Activated CD4-positive, alpha-beta T cell treated with anti-CD3 and anti-CD28 coated beads, Interleukin-2, amount 10 ng/mL, durations not matched to agents 7 days and 5 days (primary cell): Measurements from ENCODE around the gene TMCC3. TPM values are rescaled to one million over a fixed set of nuclear protein-coding genes. Genes with fewer than 3 reads are reported as not detected.
"Not testable (repeated sequence)": the region's sequence is repeated elsewhere in the genome, so short reads cannot be mapped to it uniquely, and the experiment has no call there.

ENCODE experiments used
- CTCF ChIA-PET: fragments of 350-600 bp; sonication (Branson Sonifier 250); formaldehyde crosslinking; loops from one replicate; lab custom pipeline; 2021; ENCODE audit warnings: antibody characterized with exemption; lab: Charles Lee
- POLR2A ChIA-PET: fragments of 350-600 bp; sonication (Branson Sonifier 250); formaldehyde crosslinking; loops from one replicate; lab custom pipeline; 2021; ENCODE audit warnings: antibody characterized with exemption; lab: Charles Lee
- DNase-seq: peaks from one replicate; pipeline ENCODE4 v3.0.0-alpha.2; 2020
- H3K27ac Mint-ChIP-seq: one replicate; pipeline ENCODE4 v1.8.0; 2021; ENCODE audit warnings: mild to moderate bottlenecking, moderate library complexity, mixed read lengths
- H3K27me3 Mint-ChIP-seq: one replicate; pipeline ENCODE4 v1.8.0; 2021; ENCODE audit warnings: mixed read lengths
- H3K36me3 Mint-ChIP-seq: one replicate; pipeline ENCODE4 v1.8.0; 2021; ENCODE audit warnings: low read depth, mixed read lengths
- H3K4me1 Mint-ChIP-seq: one replicate; pipeline ENCODE4 v1.8.0; 2021; ENCODE audit warnings: mixed read lengths
- H3K4me3 Mint-ChIP-seq: one replicate; pipeline ENCODE4 v1.8.0; 2021; ENCODE audit warnings: mild to moderate bottlenecking, moderate library complexity, mixed read lengths
- H3K9me3 Mint-ChIP-seq: one replicate; pipeline ENCODE4 v1.8.0; 2021; ENCODE audit warnings: mixed read lengths
- total RNA-seq, 2 experiments: library from RNA; stranded (reverse); gene quantifications; one replicate each; pipeline ENCODE4 v1.2.3, GENCODE V29; 2021

Gene TMCC3
- total RNA-seq, 2 experiments from 2014 or later, result 0.17 to 0.23 TPM

GRCh38 chr12:94603434-94604365 lies 46.7 kb downstream of the TMCC3 start:
- Mint-ChIP-seq H3K27me3 (peaks cover 26% of the 10 kb centered on the region), H3K9me3 (peaks cover 3% of the 10 kb centered on the region), H3K4me1 (no peaks in the 10 kb centered on the region), H3K4me3 (no peak overlapping the region), H3K36me3 (no peaks in the 10 kb centered on the region), H3K27ac (no peak overlapping the region)
- CTCF ChIA-PET, result no interaction called here
- DNase-seq, result peak; percentile 62
- POLR2A ChIA-PET, result no interaction called here

GRCh38 chr12:94602024-94602423 lies 48.3 kb downstream of the TMCC3 start:
- H3K36me3 Mint-ChIP-seq, result no peaks in the 10 kb centered on the region
- H3K9me3 Mint-ChIP-seq, result peaks cover 3% of the 10 kb centered on the region
- ChIA-PET POLR2A (no interaction called here), CTCF (no interaction called here)
- no peak overlapping the region for H3K27ac Mint-ChIP-seq
- peaks cover 25% of the 10 kb centered on the region for H3K27me3 Mint-ChIP-seq
- no peaks in the 10 kb centered on the region for H3K4me1 Mint-ChIP-seq
- no peak for DNase-seq
- H3K4me3 Mint-ChIP-seq, result no peak overlapping the region

GRCh38 chr12:94601307-94601706 lies 49.0 kb downstream of the TMCC3 start:
- H3K27ac Mint-ChIP-seq, H3K4me1 Mint-ChIP-seq, H3K36me3 Mint-ChIP-seq, DNase-seq, H3K9me3 Mint-ChIP-seq, POLR2A ChIA-PET, CTCF ChIA-PET, H3K4me3 Mint-ChIP-seq: not testable (repeated sequence)
- peaks cover 25% of the 10 kb centered on the region for H3K27me3 Mint-ChIP-seq

- Mint-ChIP-seq H3K9me3 (no peaks in the 10 kb centered on the region), H3K27ac (no peak overlapping the region), H3K4me3 (no peak overlapping the region), H3K36me3 (no peaks in the 10 kb centered on the region), H3K4me1 (no peaks in the 10 kb centered on the region), H3K27me3 (peaks cover 14% of the 10 kb centered on the region)
- DNase-seq, result no peak
- ChIA-PET CTCF (no interaction called here), POLR2A (no interaction called here)
Observed at GRCh38 chr12:94599189-94599588, 51.2 kb downstream of the TMCC3 start.

GRCh38 chr12:94597268-94597667 lies 53.1 kb downstream of the TMCC3 start:
- Mint-ChIP-seq H3K36me3 (no peaks in the 10 kb centered on the region), H3K27ac (no peak overlapping the region), H3K4me1 (no peaks in the 10 kb centered on the region), H3K9me3 (no peaks in the 10 kb centered on the region), H3K4me3 (no peak overlapping the region), H3K27me3 (peaks cover 14% of the 10 kb centered on the region)
- ChIA-PET CTCF (no interaction called here), POLR2A (no interaction called here)
- DNase-seq, result no peak

- no peaks in the 10 kb centered on the region for H3K4me1 Mint-ChIP-seq
- H3K27ac Mint-ChIP-seq, result no peak overlapping the region
- no peaks in the 10 kb centered on the region for H3K9me3 Mint-ChIP-seq
- no peak overlapping the region for H3K4me3 Mint-ChIP-seq
- DNase-seq, result no peak
- H3K36me3 Mint-ChIP-seq, result no peaks in the 10 kb centered on the region
- CTCF ChIA-PET, result no interaction called here
- peaks cover 14% of the 10 kb centered on the region for H3K27me3 Mint-ChIP-seq
- POLR2A ChIA-PET, result no interaction called here
Observed at GRCh38 chr12:94596596-94596995, 53.8 kb downstream of the TMCC3 start.

- Mint-ChIP-seq H3K9me3 (no peaks in the 10 kb centered on the region), H3K36me3 (no peaks in the 10 kb centered on the region), H3K27me3 (peaks cover 12% of the 10 kb centered on the region), H3K27ac (no peak overlapping the region), H3K4me3 (no peak overlapping the region), H3K4me1 (no peaks in the 10 kb centered on the region)
- POLR2A ChIA-PET, result no interaction called here
- DNase-seq, result no peak
- CTCF ChIA-PET, result no interaction called here
Observed at GRCh38 chr12:94595152-94595551, 55.2 kb downstream of the TMCC3 start.

- no peak for DNase-seq
- no peaks in the 10 kb centered on the region for H3K36me3 Mint-ChIP-seq
- no peak overlapping the region for H3K4me3 Mint-ChIP-seq
- POLR2A ChIA-PET, result no interaction called here
- H3K27me3 Mint-ChIP-seq, result peaks cover 12% of the 10 kb centered on the region
- H3K9me3 Mint-ChIP-seq, result no peaks in the 10 kb centered on the region
- CTCF ChIA-PET, result no interaction called here
- no peak overlapping the region for H3K27ac Mint-ChIP-seq
- no peaks in the 10 kb centered on the region for H3K4me1 Mint-ChIP-seq
Observed at GRCh38 chr12:94594443-94594825, 55.9 kb downstream of the TMCC3 start.

GRCh38 chr12:94593822-94594442 lies 56.4 kb downstream of the TMCC3 start:
- H3K4me3 Mint-ChIP-seq, result no peak overlapping the region
- H3K27me3 Mint-ChIP-seq, result peaks cover 10% of the 10 kb centered on the region
- no peaks in the 10 kb centered on the region for H3K4me1 Mint-ChIP-seq
- no peaks in the 10 kb centered on the region for H3K9me3 Mint-ChIP-seq
- no peaks in the 10 kb centered on the region for H3K36me3 Mint-ChIP-seq
- no peak for DNase-seq
- CTCF ChIA-PET, result interaction anchor here (0.6 kb wide), 1 partner anchor 679 kb away, joined by 5 read pairs; no protein-coding TSS in a partner anchor
- POLR2A ChIA-PET, result no interaction called here
- H3K27ac Mint-ChIP-seq, result no peak overlapping the region

- POLR2A ChIA-PET, result not testable (repeated sequence)
Observed at GRCh38 chr12:94592723-94593122, 57.6 kb downstream of the TMCC3 start.

GRCh38 chr12:94592080-94592479 lies 58.3 kb downstream of the TMCC3 start:
- Mint-ChIP-seq H3K27me3 (peaks cover 3% of the 10 kb centered on the region), H3K4me1 (no peaks in the 10 kb centered on the region), H3K4me3 (no peak overlapping the region), H3K9me3 (no peaks in the 10 kb centered on the region), H3K36me3 (no peaks in the 10 kb centered on the region), H3K27ac (no peak overlapping the region)
- DNase-seq, result no peak
- CTCF ChIA-PET, result interaction anchor here (0.6 kb wide), 1 partner anchor 437 kb away, joined by 4 read pairs; no protein-coding TSS in a partner anchor
- POLR2A ChIA-PET, result no interaction called here

More at GRCh38 chr12:94592723-94593122, 57.6 kb downstream of the TMCC3 start:
- not testable (repeated sequence) for H3K4me1 Mint-ChIP-seq, H3K9me3 Mint-ChIP-seq, DNase-seq, H3K27ac Mint-ChIP-seq, H3K36me3 Mint-ChIP-seq, H3K27me3 Mint-ChIP-seq, H3K4me3 Mint-ChIP-seq
- CTCF ChIA-PET, result interaction anchor here (0.6 kb wide), 3 partner anchors 24 to 437 kb away, joined by 3 to 6 read pairs (median 4); no protein-coding TSS in a partner anchor

GRCh38 chr12:94590428-94590827 lies 59.9 kb downstream of the TMCC3 start:
- DNase-seq, result no peak
- H3K4me3 Mint-ChIP-seq, result no peak overlapping the region
- ChIA-PET POLR2A (no interaction called here), CTCF (no interaction called here)
- H3K27me3 Mint-ChIP-seq, result peaks cover 5% of the 10 kb centered on the region
- H3K36me3 Mint-ChIP-seq, result no peaks in the 10 kb centered on the region
- no peaks in the 10 kb centered on the region for H3K4me1 Mint-ChIP-seq
- H3K9me3 Mint-ChIP-seq, result no peaks in the 10 kb centered on the region
- no peak overlapping the region for H3K27ac Mint-ChIP-seq

GRCh38 chr12:94589591-94590001 lies 60.8 kb downstream of the TMCC3 start:
- ChIA-PET CTCF (no interaction called here), POLR2A (no interaction called here)
- H3K4me1 Mint-ChIP-seq, result no peaks in the 10 kb centered on the region

More at GRCh38 chr12:94589591-94590001, 60.8 kb downstream of the TMCC3 start:
- H3K4me3 Mint-ChIP-seq, result no peak overlapping the region
- no peaks in the 10 kb centered on the region for H3K9me3 Mint-ChIP-seq
- no peak for DNase-seq
- H3K27me3 Mint-ChIP-seq, result peaks cover 5% of the 10 kb centered on the region
- no peak overlapping the region for H3K27ac Mint-ChIP-seq
- no peaks in the 10 kb centered on the region for H3K36me3 Mint-ChIP-seq
